Mesenchymal stem cell (in vitro differentiated cells and primary cell): ENCODE results near the gene CNTROB.
"Not testable (repeated sequence)": the region's sequence is repeated elsewhere in the genome, so short reads cannot be mapped to it uniquely, and the experiment has no call there.

Experiments
- DNase-seq: peaks from one replicate; pipeline ENCODE4 v3.0.0-alpha.2; 2013
- H2AFZ ChIP-seq: one replicate; pipeline ENCODE4 v1.6.1; 2013; ENCODE audit warnings: low read depth, mild to moderate bottlenecking, control low read depth, inconsistent platforms, low read length, moderate library complexity
- H2AK5ac ChIP-seq: 2 replicates; pipeline ENCODE4 v1.6.1; 2013; ENCODE audit warnings: low read length, moderate library complexity, mild to moderate bottlenecking, inconsistent platforms; ENCODE audit not compliant: severe bottlenecking
- H2BK120ac ChIP-seq: one replicate; pipeline ENCODE4 v1.6.1; 2013; ENCODE audit warnings: low read depth, mild to moderate bottlenecking, inconsistent platforms, low read length, moderate library complexity
- H2BK12ac ChIP-seq, 2 experiments: one replicate each; pipeline ENCODE4 v1.6.1; 2013; ENCODE audit warnings: inconsistent platforms in 2 of 2, low read length in 2 of 2, mild to moderate bottlenecking in 2 of 2, moderate library complexity in 2 of 2, control low read depth in 1 of 2
- H2BK15ac ChIP-seq: one replicate; pipeline ENCODE4 v1.6.1; 2013; ENCODE audit warnings: mild to moderate bottlenecking, low read depth, inconsistent platforms; ENCODE audit not compliant: poor library complexity, severe bottlenecking
- H2BK5ac ChIP-seq: 2 replicates; pipeline ENCODE4 v1.6.1; 2013; ENCODE audit warnings: low read depth, mild to moderate bottlenecking, low read length, control low read depth, inconsistent platforms; ENCODE audit not compliant: poor library complexity, severe bottlenecking
- H3K14ac ChIP-seq, 2 experiments: one replicate each; pipeline ENCODE4 v1.6.1; 2013; ENCODE audit warnings: inconsistent platforms in 2 of 2, low read length in 2 of 2, control low read depth in 1 of 2, mild to moderate bottlenecking in 1 of 2, moderate library complexity in 1 of 2
- H3K18ac ChIP-seq, 2 experiments: one replicate each; pipeline ENCODE4 v1.6.1; 2013; ENCODE audit warnings: inconsistent platforms in 2 of 2, low read length in 2 of 2, control low read depth in 1 of 2, low read depth in 1 of 2, mild to moderate bottlenecking in 1 of 2
- H3K23ac ChIP-seq, 2 experiments: one replicate each; pipeline ENCODE4 v1.6.1; 2013; ENCODE audit warnings: inconsistent platforms in 2 of 2, low read length in 2 of 2, mild to moderate bottlenecking in 2 of 2, moderate library complexity in 2 of 2, control low read depth in 1 of 2
- H3K27ac ChIP-seq: 2 replicates; pipeline ENCODE4 v1.5.1; 2013; ENCODE audit warnings: mild to moderate bottlenecking, moderate library complexity, low read length, control low read depth, inconsistent platforms; ENCODE audit not compliant: poor library complexity, severe bottlenecking
- H3K27me3 ChIP-seq, 2 experiments: 2 replicates each; pipeline versions ENCODE4 v1.6.1 to v1.7.0; 2013; ENCODE audit warnings: low read length in 2 of 2, mild to moderate bottlenecking in 2 of 2, moderate library complexity in 2 of 2, control low read depth in 1 of 2, inconsistent platforms in 1 of 2; ENCODE audit not compliant: control insufficient read depth in 1 of 2, insufficient read depth in 1 of 2
- H3K36me3 ChIP-seq, 2 experiments: 2 replicates each; pipeline versions ENCODE4 v1.6.1 to v1.7.0; 2013; ENCODE audit warnings: low read length in 2 of 2, control low read depth in 1 of 2, inconsistent platforms in 1 of 2, low read depth in 1 of 2, mild to moderate bottlenecking in 1 of 2; ENCODE audit not compliant: insufficient read depth in 2 of 2, control insufficient read depth in 1 of 2
- H3K4ac ChIP-seq, 2 experiments: one replicate each; pipeline ENCODE4 v1.6.1; 2013; ENCODE audit warnings: inconsistent platforms in 2 of 2, low read length in 2 of 2, mild to moderate bottlenecking in 2 of 2, moderate library complexity in 2 of 2, control low read depth in 1 of 2, low read depth in 1 of 2
- H3K4me1 ChIP-seq: 2 replicates; pipeline ENCODE4 v1.6.1; 2013; ENCODE audit warnings: low read depth, low read length, control low read depth; ENCODE audit not compliant: control insufficient read depth, insufficient read depth
- H3K4me2 ChIP-seq: 2 replicates; pipeline ENCODE4 v1.6.1; 2013; ENCODE audit warnings: low read length, mild to moderate bottlenecking, inconsistent platforms; ENCODE audit not compliant: poor library complexity, severe bottlenecking
- H3K4me3 ChIP-seq, 2 experiments: 2 replicates each; pipeline versions ENCODE4 v1.5.1 to v1.7.0; 2013; ENCODE audit warnings: low read length in 2 of 2, mild to moderate bottlenecking in 2 of 2, control low read depth in 1 of 2, low read depth in 1 of 2; ENCODE audit not compliant: insufficient read depth in 1 of 2
- H3K79me1 ChIP-seq: replicated peaks from 2 replicates; pipeline ENCODE4 v1.6.1; 2013; ENCODE audit warnings: mild to moderate bottlenecking, control low read depth, low read length, inconsistent platforms; ENCODE audit not compliant: poor library complexity, severe bottlenecking
- H3K9ac ChIP-seq: 2 replicates; pipeline ENCODE4 v1.7.0; 2013; ENCODE audit warnings: mild to moderate bottlenecking, low read length, moderate library complexity
- H3K9me3 ChIP-seq: 2 replicates; pipeline ENCODE4 v1.7.0; 2013; ENCODE audit warnings: mild to moderate bottlenecking, low read length; ENCODE audit not compliant: control insufficient read depth
- H4K8ac ChIP-seq: one replicate; pipeline ENCODE4 v1.6.1; 2013; ENCODE audit warnings: inconsistent platforms, mild to moderate bottlenecking, low read length, moderate library complexity
- H4K91ac ChIP-seq: one replicate; pipeline ENCODE4 v1.6.1; 2013; ENCODE audit warnings: mild to moderate bottlenecking, low read length, inconsistent platforms
- WGBS: methylation state at CpG from one replicate; pipeline ENCODE4 v1.1.7; 2013; ENCODE audit warnings: mixed read lengths; 5-methylcytosine and 5-hydroxymethylcytosine counted together

Gene CNTROB

DNA sequence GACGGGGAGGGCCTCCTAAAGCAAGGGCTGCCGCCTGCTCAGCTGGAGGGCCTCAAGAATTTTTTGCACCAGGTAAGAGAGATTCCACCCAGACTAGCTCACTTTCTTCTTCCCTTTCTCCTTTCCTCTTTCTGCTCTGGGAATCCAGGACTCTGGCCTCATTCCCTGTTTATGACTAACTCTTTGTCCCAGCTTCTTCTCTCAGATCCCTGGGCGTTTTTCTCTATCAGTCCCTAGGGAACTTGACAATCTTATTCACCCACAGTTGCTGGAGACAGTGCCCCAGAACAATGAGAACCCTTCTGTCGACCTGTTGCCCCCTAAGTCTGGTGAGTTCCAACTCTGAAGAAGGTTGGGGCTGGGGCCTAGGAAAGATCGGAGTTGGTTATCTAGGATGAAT is 15.6 kb downstream of the CNTROB start:
- Histone ChIP-seq H3K14ac (no peak overlapping the region), H3K9ac (no peak overlapping the region), H2BK120ac (no peak overlapping the region), H3K23ac (no peak overlapping the region), H3K27me3 (no peaks in the 10 kb centered on the region), H3K4me1 (no peaks in the 10 kb centered on the region), H3K36me3 (peaks cover 48 to 80% of the 10 kb centered on the region in 2 experiments), H3K18ac (no peak overlapping the region), H3K27ac (no peak overlapping the region), H2BK12ac (no peak overlapping the region), H4K91ac (no peak overlapping the region), H2AFZ (no peak overlapping the region), H3K9me3 (no peaks in the 10 kb centered on the region), H2BK5ac (no peak overlapping the region), H4K8ac (no peak overlapping the region), H3K4ac (no peak overlapping the region), H3K79me1 (peaks cover 9% of the 10 kb centered on the region), H2AK5ac (no peak overlapping the region), H3K4me3 (no peak overlapping the region), H2BK15ac (no peak overlapping the region), H3K4me2 (no peak overlapping the region)
- 93% methylated on average over 5 of the region's 5 CpGs for WGBS
- DNase-seq = no peak

DNA sequence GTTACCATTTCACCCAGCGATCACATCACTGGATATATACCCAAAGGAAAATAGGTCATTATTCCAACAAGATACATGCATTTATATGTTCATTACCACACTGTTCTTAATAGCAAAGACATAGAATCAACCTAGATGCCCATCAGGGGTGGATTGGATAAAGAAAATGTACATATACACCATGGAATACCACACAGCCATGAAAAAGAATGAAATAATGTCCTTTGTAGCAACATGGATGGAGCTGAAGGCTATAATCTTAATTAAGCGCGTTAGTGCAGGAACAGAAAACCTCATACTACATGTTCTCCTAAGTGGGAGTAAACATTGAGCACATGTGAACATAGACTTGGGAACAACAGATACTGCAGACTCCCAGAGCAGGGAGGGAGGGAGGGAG is 18.6 kb downstream of the CNTROB start:
- H3K27ac ChIP-seq = no peak overlapping the region
- no peak overlapping the region for H4K8ac ChIP-seq
- peaks cover 30 to 53% of the 10 kb centered on the region in 2 experiments for H3K36me3 ChIP-seq
- DNase-seq = no peak
- no peak overlapping the region for H3K4me2 ChIP-seq
- H3K14ac ChIP-seq = no peak overlapping the region
- H3K23ac ChIP-seq = no peak overlapping the region
- WGBS = 100% methylated on average over 1 of the region's 3 CpGs
- H3K4me3 ChIP-seq = no peak overlapping the region
- no peak overlapping the region for H2BK120ac ChIP-seq
- H4K91ac ChIP-seq = no peak overlapping the region
- no peak overlapping the region for H3K4ac ChIP-seq
- no peak overlapping the region for H3K18ac ChIP-seq
- H2BK15ac ChIP-seq = no peak overlapping the region
- no peak overlapping the region for H3K9ac ChIP-seq
- H3K79me1 ChIP-seq = peaks cover 5% of the 10 kb centered on the region
- no peak overlapping the region for H2AK5ac ChIP-seq
- no peak overlapping the region for H2AFZ ChIP-seq
- H3K9me3 ChIP-seq = no peaks in the 10 kb centered on the region
- H2BK12ac ChIP-seq = no peak overlapping the region
- H3K4me1 ChIP-seq = no peaks in the 10 kb centered on the region
- no peaks in the 10 kb centered on the region for H3K27me3 ChIP-seq
- H2BK5ac ChIP-seq = no peak overlapping the region

DNA sequence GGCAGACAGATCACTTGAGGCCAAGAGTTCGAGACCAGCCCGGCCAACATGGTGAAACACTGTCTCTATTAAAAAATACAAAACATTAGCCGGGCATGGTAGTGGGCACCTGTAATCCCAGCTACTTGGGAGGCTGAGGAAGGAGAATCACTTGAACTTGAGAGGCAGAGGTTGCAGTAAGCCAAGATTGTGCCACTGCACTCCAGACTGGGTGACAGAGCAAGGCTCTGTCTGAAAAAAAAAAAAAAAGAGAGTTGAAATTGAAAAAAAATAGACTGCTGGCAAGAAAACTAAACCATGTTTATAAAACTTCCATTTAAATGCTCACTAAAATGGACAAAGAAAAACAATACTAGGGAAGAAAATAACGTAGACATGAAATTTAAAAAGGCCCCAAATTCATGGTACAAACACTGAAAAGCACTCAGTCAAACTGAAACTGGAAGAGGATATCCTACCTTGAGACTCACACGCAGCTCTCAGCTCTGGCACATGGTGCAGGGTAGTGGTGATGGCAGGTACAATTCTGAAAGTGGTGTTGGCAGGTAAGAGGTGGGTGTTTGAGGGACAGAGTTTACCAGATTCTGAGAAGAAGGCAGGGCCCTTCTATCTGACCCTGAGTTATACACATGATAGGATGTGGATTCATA is 19.3 kb downstream of the CNTROB start:
- no peak overlapping the region for H3K9ac ChIP-seq
- H2AK5ac ChIP-seq = no peak overlapping the region
- 94% methylated on average over 5 of the region's 5 CpGs for WGBS
- no peaks in the 10 kb centered on the region for H3K4me1 ChIP-seq
- no peaks in the 10 kb centered on the region for H3K9me3 ChIP-seq
- no peak overlapping the region for H2AFZ ChIP-seq
- no peak overlapping the region for H4K8ac ChIP-seq
- no peak overlapping the region for H3K18ac ChIP-seq
- H2BK15ac ChIP-seq = no peak overlapping the region
- peaks cover 23 to 46% of the 10 kb centered on the region in 2 experiments for H3K36me3 ChIP-seq
- no peak overlapping the region for H4K91ac ChIP-seq
- H3K4me3 ChIP-seq = no peak overlapping the region
- DNase-seq = no peak
- H2BK12ac ChIP-seq = no peak overlapping the region
- H2BK5ac ChIP-seq = no peak overlapping the region
- no peak overlapping the region for H2BK120ac ChIP-seq
- H3K14ac ChIP-seq = no peak overlapping the region
- H3K4ac ChIP-seq = no peak overlapping the region
- H3K4me2 ChIP-seq = no peak overlapping the region
- H3K27me3 ChIP-seq = no peaks in the 10 kb centered on the region
- peaks cover 3% of the 10 kb centered on the region for H3K79me1 ChIP-seq
- H3K27ac ChIP-seq = no peak overlapping the region
- peak overlapping the region in 1 of 2 experiments; percentile 80 for H3K23ac ChIP-seq

DNA sequence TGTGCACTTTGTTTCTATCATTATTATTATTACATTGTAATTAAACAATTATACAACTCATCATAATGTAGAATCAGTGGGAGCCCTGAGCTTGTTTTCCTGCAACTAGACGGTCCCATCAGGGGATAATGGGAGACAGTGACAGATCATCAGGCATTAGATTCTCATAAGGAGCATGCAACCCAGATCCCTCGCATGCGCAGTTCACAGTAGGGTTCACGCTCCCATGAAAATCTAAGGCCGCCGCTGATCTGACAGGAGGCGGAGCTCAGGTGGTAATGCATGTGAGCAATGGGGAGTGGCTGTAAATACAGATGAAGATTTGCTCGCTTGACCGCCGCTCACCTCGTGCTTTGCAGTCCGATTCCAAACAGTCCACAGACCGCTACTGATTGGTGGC is 21.3 kb downstream of the CNTROB start:
- not testable (repeated sequence) for H3K18ac ChIP-seq, H3K23ac ChIP-seq, H3K9me3 ChIP-seq, DNase-seq, H3K4me3 ChIP-seq, H2BK5ac ChIP-seq, H2BK15ac ChIP-seq, H3K27me3 ChIP-seq, H2BK120ac ChIP-seq, H2BK12ac ChIP-seq, H3K4me2 ChIP-seq, H3K14ac ChIP-seq, H3K4me1 ChIP-seq, H4K91ac ChIP-seq, H3K79me1 ChIP-seq, H3K27ac ChIP-seq, H4K8ac ChIP-seq, H2AFZ ChIP-seq, H3K9ac ChIP-seq, H2AK5ac ChIP-seq, H3K4ac ChIP-seq
- 94% methylated on average over 13 of the region's 13 CpGs for WGBS
- peaks cover 8 to 30% of the 10 kb centered on the region in 2 experiments for H3K36me3 ChIP-seq
